GM12878 (cell line): ENCODE results near the gene OSBPL3. TPM values are rescaled to one million over a fixed set of nuclear protein-coding genes. Genes with fewer than 3 reads are reported as not detected.

Experiments used
- ATAC-seq: fragments of 200-7000 bp; cut with Tn5 transposase; 3 replicates; pipeline ENCODE4 v1.9.1; 2020; ENCODE audit warnings: mild to moderate bottlenecking, moderate library complexity
- BruUV-seq: library from RNA; stranded (reverse); fragments of 400-500 nt; replicated peaks from 2 replicates; lab custom pipeline; 2021; lab: Mats Ljungman, UMichigan
- CTCF ChIA-PET: fragments of 300-600 bp; sonication (Branson Sonifier 250); formaldehyde crosslinking; extraction: SDS; loops from one replicate; lab custom pipeline; 2021; ENCODE audit warnings: inconsistent platforms; lab: Yijun Ruan, JAX
- POLR2A ChIA-PET: fragments of 350-600 bp; formaldehyde crosslinking; extraction: SDS; loops from one replicate; lab custom pipeline; 2021; ENCODE audit warnings: inconsistent platforms; lab: Charles Lee
- RAD21 ChIA-PET: fragments of 300-600 bp; sonication (Branson Sonifier 250); formaldehyde crosslinking; loops from one replicate; lab custom pipeline; 2023; ENCODE audit warnings: antibody characterized with exemption; ENCODE audit not compliant: unreplicated experiment; lab: Charles Lee
- SMC1A ChIA-PET: fragments of 300-600 bp; sonication (Branson Sonifier 250); formaldehyde crosslinking; loops from one replicate; lab custom pipeline; 2023; ENCODE audit not compliant: unreplicated experiment, uncharacterized antibody; lab: Charles Lee
- DNase-seq: peaks from one replicate; pipeline ENCODE4 v3.0.0-alpha.2; 2011; ENCODE audit warnings: low read depth, low spot score
- FAIRE-seq: peaks from 3 replicates; lab custom pipeline; 2011; peaks lifted over from hg19 to GRCh38; lab: Jason Lieb, UNC
- H2AFZ ChIP-seq: 2 replicates; pipeline ENCODE4 v1.6.0; 2011; ENCODE audit warnings: low read depth, low read length, control low read depth; ENCODE audit not compliant: control insufficient read depth
- H3K27ac ChIP-seq: 2 replicates; pipeline ENCODE4 v1.5.1; 2011; ENCODE audit warnings: control low read depth; ENCODE audit not compliant: control insufficient read depth, insufficient read depth
- H3K27me3 ChIP-seq, 2 experiments: replicated peaks in 1 of 2; 2 replicates each; pipeline versions ENCODE4 v1.6.0 to v1.6.1; 2011; ENCODE audit warnings: low read length in 1 of 2; ENCODE audit not compliant: control insufficient read depth in 2 of 2, insufficient read depth in 2 of 2
- H3K36me3 ChIP-seq, 2 experiments: 2 replicates each; pipeline ENCODE4 v1.5.1; 2011; ENCODE audit warnings: low read length in 1 of 2; ENCODE audit not compliant: control insufficient read depth in 2 of 2, insufficient read depth in 2 of 2
- H3K4me1 ChIP-seq: 2 replicates; pipeline ENCODE4 v1.6.1; 2011; ENCODE audit warnings: mild to moderate bottlenecking, low read length, moderate library complexity, mixed read lengths; ENCODE audit not compliant: control insufficient read depth, insufficient read depth
- H3K4me2 ChIP-seq: 2 replicates; pipeline ENCODE4 v1.6.0; 2011; ENCODE audit warnings: control low read depth; ENCODE audit not compliant: control insufficient read depth, insufficient read depth
- H3K4me3 ChIP-seq: fragments of 200-600 bp; sonication (generic); 2 replicates; pipeline ENCODE4 v1.5.1; 2016
- H3K79me2 ChIP-seq: 2 replicates; pipeline ENCODE4 v1.6.0; 2011; ENCODE audit warnings: low read length; ENCODE audit not compliant: control insufficient read depth, insufficient read depth
- H3K9ac ChIP-seq: 2 replicates; pipeline ENCODE4 v1.8.0; 2011; ENCODE audit warnings: low read length, control low read depth, mixed read lengths; ENCODE audit not compliant: control insufficient read depth, insufficient read depth
- H3K9me3 ChIP-seq: replicated peaks from 3 replicates; pipeline ENCODE4 v1.5.1; 2011; ENCODE audit warnings: mild to moderate bottlenecking, low read length; ENCODE audit not compliant: control insufficient read depth, insufficient read depth
- H4K20me1 ChIP-seq: 2 replicates; pipeline ENCODE4 v1.6.0; 2011; ENCODE audit not compliant: control insufficient read depth, insufficient read depth
- EGR1 ChIP-seq, 2 experiments: IDR thresholded peaks; 1 replicate in 1 of 2; 2 replicates in 1 of 2; pipeline ENCODE4 v1.6.1; 2011 to 2012; ENCODE audit warnings: low read depth in 2 of 2, low read length in 2 of 2, borderline replicate concordance in 1 of 2, mild to moderate bottlenecking in 1 of 2, moderate library complexity in 1 of 2
- ETV6 ChIP-seq, 2 experiments: fragments of 450-650 bp in 1 of 2; IDR thresholded peaks in 1 of 2; conservative IDR thresholded peaks in 1 of 2; 2 replicates each; pipeline ENCODE4 v1.6.1; 2014; ENCODE audit warnings: antibody characterized with exemption in 1 of 2, borderline replicate concordance in 1 of 2, low read depth in 1 of 2, mild to moderate bottlenecking in 1 of 2, moderate library complexity in 1 of 2
- HDAC6 ChIP-seq: fragments of 200-600 bp; sonication (generic); IDR thresholded peaks from one replicate; pipeline ENCODE4 v1.8.0; 2017; ENCODE audit warnings: antibody characterized with exemption; ENCODE audit not compliant: unreplicated experiment
- KDM1A ChIP-seq: fragments of 200-600 bp; sonication (generic); IDR thresholded peaks from 2 replicates; pipeline ENCODE4 v1.6.1; 2016; ENCODE audit warnings: borderline replicate concordance
- NR2C2 ChIP-seq: IDR thresholded peaks from 2 replicates; pipeline ENCODE4 v1.6.1; 2011; ENCODE audit warnings: borderline replicate concordance, low read depth; ENCODE audit not compliant: control insufficient read depth, insufficient read length
- RB1 ChIP-seq: fragments of 450-650 bp; formaldehyde crosslinking; IDR thresholded peaks from 2 replicates; pipeline ENCODE4 v1.6.1; 2017; ENCODE audit warnings: mild to moderate bottlenecking, borderline replicate concordance
- RCOR1 ChIP-seq: conservative IDR thresholded peaks from 2 replicates; pipeline ENCODE4 v1.6.1; 2012; ENCODE audit warnings: low read depth, low read length, improper control_type of control experiment
- SRF ChIP-seq, 2 experiments: IDR thresholded peaks; 2 replicates each; pipeline ENCODE4 v1.6.1; 2011; ENCODE audit warnings: low read depth in 2 of 2, low read length in 2 of 2, mild to moderate bottlenecking in 1 of 2, moderate library complexity in 1 of 2
- SUZ12 ChIP-seq: fragments of 200-600 bp; sonication (generic); IDR thresholded peaks from one replicate; pipeline ENCODE4 v1.6.1; 2018; ENCODE audit warnings: antibody characterized with exemption, mild to moderate bottlenecking; ENCODE audit not compliant: unreplicated experiment
- YY1 ChIP-seq: IDR thresholded peaks from 2 replicates; pipeline ENCODE4 v1.6.1; 2011; ENCODE audit warnings: low read depth, mild to moderate bottlenecking, low read length
- ZBTB40 ChIP-seq: fragments of 450-650 bp; IDR thresholded peaks from 2 replicates; pipeline ENCODE4 v1.6.1; 2016; ENCODE audit warnings: mild to moderate bottlenecking, moderate library complexity, borderline replicate concordance
- WGBS: methylation state at CpG from one replicate; pipeline ENCODE4 v1.1.6; 2016; ENCODE audit warnings: low lambda C conversion rate; ENCODE audit not compliant: insufficient replicate concordance, insufficient coverage; ENCODE audit errors: missing lambda C conversion rate; 5-methylcytosine and 5-hydroxymethylcytosine counted together
- in situ Hi-C: fragments of 300-500 bp; cut with MboI; formaldehyde crosslinking; loops from 9 replicates; pipeline ENCODE4 v1.14.3; 2018; ENCODE audit warnings: mixed read lengths
- intact Hi-C: fragments of 100-400 bp; cut with micrococcal nuclease; formaldehyde crosslinking; loops from one replicate; pipeline ENCODE4 v1.14.2; 2022; ENCODE audit not compliant: unreplicated experiment
- polyA plus RNA-seq, 11 experiments: library from polyadenylated mRNA; depleted of rRNA in 4 of 11; unstranded in 6 of 11; stranded (reverse) in 5 of 11; fragments of >200 nt; fragmentation: Nextera tagmentation in 4 of 11; fragmentation: Illumina TruSeq in 1 of 11; extraction: Ambion mirVana in 4 of 11; extraction: Trizol in 1 of 11; gene quantifications; 1 replicate in 1 of 11; 2 replicates in 10 of 11; pipeline versions ENCODE4 v1.2.1 to v1.2.3, GENCODE V29; 2011 to 2016; ENCODE audit warnings: inconsistent platforms in 2 of 11, missing spikeins in 2 of 11, low read depth in 1 of 11
- total RNA-seq, 4 experiments: library from RNA; depleted of rRNA in 3 of 4; stranded (reverse); fragments of >200 nt in 3 of 4; fragmentation: Illumina TruSeq in 1 of 4; extraction: Trizol in 1 of 4; gene quantifications; 2 replicates each; pipeline versions ENCODE4 v1.2.1 to v1.2.3, GENCODE V29; 2013 to 2021
- TF ChIP-seq, protein P1 (sequence below): fragments of 450-650 bp; IDR thresholded peaks from 2 replicates; pipeline ENCODE4 v1.6.1; 2017; ENCODE audit warnings: mild to moderate bottlenecking, low read depth, inconsistent platforms; ENCODE audit not compliant: poor library complexity, severe bottlenecking

Gene OSBPL3
- total and polyA plus RNA-seq, 10 of the 15 experiments (the other 5 are each of a cell fraction or from before 2014, with no cell fraction given) = 6.1 to 46.6 (median 27.0) TPM

GRCh38 chr7:24769851-24770250 lies 210.1 kb downstream of the OSBPL3 start:
- ChIA-PET SMC1A (interaction anchor here (1.3 kb wide), 1 partner anchor 12 kb away, joined by 4 read pairs; no protein-coding TSS in a partner anchor), RAD21 (interaction anchor here (0.9 kb wide), 1 partner anchor 9 kb away, joined by 3 read pairs; no protein-coding TSS in a partner anchor), POLR2A (no interaction called here)
- H3K27me3 ChIP-seq = no peaks in the 10 kb centered on the region
- in situ Hi-C loops = no loop called here
- no peaks in the 10 kb centered on the region for H4K20me1 ChIP-seq
- H3K4me1 ChIP-seq = peaks cover 18% of the 10 kb centered on the region
- H3K79me2 ChIP-seq = no peaks in the 10 kb centered on the region
- TF ChIP-seq HDAC6 (no peak), SRF (IDR thresholded peaks at IDR 0.05; ENCODE audit: low read depth in 2 of 2, low read length in 2 of 2) (no peak), ZBTB40 (no peak), RB1 (no peak), SUZ12 (no peak), RCOR1 (no peak), NR2C2 (no peak), YY1 (no peak), EGR1 (IDR thresholded peaks at IDR 0.05; ENCODE audit: borderline replicate concordance in 1 of 2, low read depth in 2 of 2, low read length in 2 of 2) (no peak), KDM1A (no peak), ETV6 (conservative IDR thresholded peaks at IDR 0.05 in 1 of 2, IDR thresholded peaks at IDR 0.05 in 1 of 2; ENCODE audit: borderline replicate concordance in 1 of 2, low read depth in 1 of 2) (no peak)
- TF ChIP-seq, protein P1, sequence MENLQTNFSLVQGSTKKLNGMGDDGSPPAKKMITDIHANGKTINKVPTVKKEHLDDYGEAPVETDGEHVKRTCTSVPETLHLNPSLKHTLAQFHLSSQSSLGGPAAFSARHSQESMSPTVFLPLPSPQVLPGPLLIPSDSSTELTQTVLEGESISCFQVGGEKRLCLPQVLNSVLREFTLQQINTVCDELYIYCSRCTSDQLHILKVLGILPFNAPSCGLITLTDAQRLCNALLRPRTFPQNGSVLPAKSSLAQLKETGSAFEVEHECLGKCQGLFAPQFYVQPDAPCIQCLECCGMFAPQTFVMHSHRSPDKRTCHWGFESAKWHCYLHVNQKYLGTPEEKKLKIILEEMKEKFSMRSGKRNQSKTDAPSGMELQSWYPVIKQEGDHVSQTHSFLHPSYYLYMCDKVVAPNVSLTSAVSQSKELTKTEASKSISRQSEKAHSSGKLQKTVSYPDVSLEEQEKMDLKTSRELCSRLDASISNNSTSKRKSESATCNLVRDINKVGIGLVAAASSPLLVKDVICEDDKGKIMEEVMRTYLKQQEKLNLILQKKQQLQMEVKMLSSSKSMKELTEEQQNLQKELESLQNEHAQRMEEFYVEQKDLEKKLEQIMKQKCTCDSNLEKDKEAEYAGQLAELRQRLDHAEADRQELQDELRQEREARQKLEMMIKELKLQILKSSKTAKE = no peak
- TF ChIP-seq, all 136 proteins: peak for 0
- H3K9ac ChIP-seq = no peak overlapping the region
- 100% methylated on average over 2 of the region's 2 CpGs for WGBS
- H3K4me3 ChIP-seq = no peak overlapping the region
- no TSS peak for BruUV-seq
- no peak overlapping the region for H3K27ac ChIP-seq
- intact Hi-C loops = no loop called here
- H3K4me2 ChIP-seq = no peak overlapping the region
- no peak for FAIRE-seq
- DNase-seq = no peak
- no peak for ATAC-seq
- no peaks in the 10 kb centered on the region for H3K36me3 ChIP-seq
- H3K9me3 ChIP-seq = no peaks in the 10 kb centered on the region; the same call in 1 of the 3 replicates
- CTCF ChIA-PET = interaction anchor here (1.8 kb wide), 1 partner anchor 43 kb away, joined by 5 read pairs; no protein-coding TSS in a partner anchor
- H2AFZ ChIP-seq = no peak overlapping the region
